Ishikawa (cell line): ENCODE results near the gene ZSCAN1.

ENCODE experiments used
- CREB1 ChIP-seq: IDR thresholded peaks from 2 replicates; pipeline ENCODE4 v1.6.1; 2012; ENCODE audit warnings: low read depth
- EP300 ChIP-seq: IDR thresholded peaks from 2 replicates; pipeline ENCODE4 v1.6.1; 2012; ENCODE audit warnings: borderline replicate concordance
- RAD21 ChIP-seq: IDR thresholded peaks from 2 replicates; pipeline ENCODE4 v1.6.1; 2012; ENCODE audit warnings: low read depth
- REST ChIP-seq: IDR thresholded peaks from 2 replicates; pipeline ENCODE4 v1.6.1; 2012; ENCODE audit warnings: low read depth, mild to moderate bottlenecking
- TAF1 ChIP-seq: IDR thresholded peaks from 2 replicates; pipeline ENCODE4 v1.6.1; 2012; ENCODE audit warnings: low read depth, mild to moderate bottlenecking

GRCh38 chr19:58059671-58060078, 25.9 kb downstream of the ZSCAN1 start:
- no peak for TF ChIP-seq TAF1
- TF ChIP-seq RAD21, result no peak
- TF ChIP-seq REST, result no peak
- TF ChIP-seq EP300, result no peak
- TF ChIP-seq CREB1, result no peak
